ENCODE results near the gene TPPP. TPM values are rescaled to one million over a fixed set of nuclear protein-coding genes. Genes with fewer than 3 reads are reported as not detected.

The TPPP gene
- total and polyA plus RNA-seq, 2 of the 13 experiments (the other 11 are each of a cell fraction or from before 2014, with no cell fraction given) = 0.07 TPM; not detected in 1

DNA sequence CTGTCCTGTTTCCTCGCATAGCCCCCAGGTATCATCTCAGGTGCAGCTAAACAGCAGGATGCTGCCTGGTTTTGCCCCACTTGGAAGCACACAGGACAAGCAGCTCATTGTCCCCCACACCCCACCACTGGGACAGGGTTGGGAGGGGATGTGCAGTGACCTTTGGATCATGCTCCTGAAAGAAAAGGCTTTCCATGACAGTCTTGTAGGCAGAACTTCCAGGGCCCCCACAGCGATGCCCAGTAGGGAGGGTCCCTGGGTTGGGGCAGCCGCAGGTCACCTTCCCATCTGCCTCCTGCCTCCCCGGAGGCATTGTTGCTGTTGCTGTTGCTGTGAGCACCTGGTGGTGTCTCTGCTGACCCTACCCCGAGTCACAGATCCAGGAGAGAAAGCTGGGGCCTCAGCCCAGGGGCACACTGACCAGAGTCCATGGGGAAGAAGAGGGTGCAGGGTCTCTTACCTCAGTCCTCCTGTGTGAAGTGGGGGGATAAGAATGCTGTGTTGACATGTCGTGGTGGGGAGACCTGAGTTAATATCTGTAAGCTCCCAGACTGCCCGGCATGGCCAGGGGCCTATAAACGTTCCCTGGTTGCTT is 72.5 kb downstream of the TPPP start (continued):
- TF ChIP-seq PATZ1 (CRISPR knock-in tag; IDR thresholded peaks at IDR 0.05) = peak; percentile 80
- TF ChIP-seq, protein P1, sequence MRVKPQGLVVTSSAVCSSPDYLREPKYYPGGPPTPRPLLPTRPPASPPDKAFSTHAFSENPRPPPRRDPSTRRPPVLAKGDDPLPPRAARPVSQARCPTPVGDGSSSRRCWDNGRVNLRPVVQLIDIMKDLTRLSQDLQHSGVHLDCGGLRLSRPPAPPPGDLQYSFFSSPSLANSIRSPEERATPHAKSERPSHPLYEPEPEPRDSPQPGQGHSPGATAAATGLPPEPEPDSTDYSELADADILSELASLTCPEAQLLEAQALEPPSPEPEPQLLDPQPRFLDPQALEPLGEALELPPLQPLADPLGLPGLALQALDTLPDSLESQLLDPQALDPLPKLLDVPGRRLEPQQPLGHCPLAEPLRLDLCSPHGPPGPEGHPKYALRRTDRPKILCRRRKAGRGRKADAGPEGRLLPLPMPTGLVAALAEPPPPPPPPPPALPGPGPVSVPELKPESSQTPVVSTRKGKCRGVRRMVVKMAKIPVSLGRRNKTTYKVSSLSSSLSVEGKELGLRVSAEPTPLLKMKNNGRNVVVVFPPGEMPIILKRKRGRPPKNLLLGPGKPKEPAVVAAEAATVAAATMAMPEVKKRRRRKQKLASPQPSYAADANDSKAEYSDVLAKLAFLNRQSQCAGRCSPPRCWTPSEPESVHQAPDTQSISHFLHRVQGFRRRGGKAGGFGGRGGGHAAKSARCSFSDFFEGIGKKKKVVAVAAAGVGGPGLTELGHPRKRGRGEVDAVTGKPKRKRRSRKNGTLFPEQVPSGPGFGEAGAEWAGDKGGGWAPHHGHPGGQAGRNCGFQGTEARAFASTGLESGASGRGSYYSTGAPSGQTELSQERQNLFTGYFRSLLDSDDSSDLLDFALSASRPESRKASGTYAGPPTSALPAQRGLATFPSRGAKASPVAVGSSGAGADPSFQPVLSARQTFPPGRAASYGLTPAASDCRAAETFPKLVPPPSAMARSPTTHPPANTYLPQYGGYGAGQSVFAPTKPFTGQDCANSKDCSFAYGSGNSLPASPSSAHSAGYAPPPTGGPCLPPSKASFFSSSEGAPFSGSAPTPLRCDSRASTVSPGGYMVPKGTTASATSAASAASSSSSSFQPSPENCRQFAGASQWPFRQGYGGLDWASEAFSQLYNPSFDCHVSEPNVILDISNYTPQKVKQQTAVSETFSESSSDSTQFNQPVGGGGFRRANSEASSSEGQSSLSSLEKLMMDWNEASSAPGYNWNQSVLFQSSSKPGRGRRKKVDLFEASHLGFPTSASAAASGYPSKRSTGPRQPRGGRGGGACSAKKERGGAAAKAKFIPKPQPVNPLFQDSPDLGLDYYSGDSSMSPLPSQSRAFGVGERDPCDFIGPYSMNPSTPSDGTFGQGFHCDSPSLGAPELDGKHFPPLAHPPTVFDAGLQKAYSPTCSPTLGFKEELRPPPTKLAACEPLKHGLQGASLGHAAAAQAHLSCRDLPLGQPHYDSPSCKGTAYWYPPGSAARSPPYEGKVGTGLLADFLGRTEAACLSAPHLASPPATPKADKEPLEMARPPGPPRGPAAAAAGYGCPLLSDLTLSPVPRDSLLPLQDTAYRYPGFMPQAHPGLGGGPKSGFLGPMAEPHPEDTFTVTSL (CRISPR knock-in tag; IDR thresholded peaks at IDR 0.05; ENCODE audit: borderline replicate concordance) = no peak
- TF ChIP-seq ZNF350 (CRISPR knock-in tag; IDR thresholded peaks at IDR 0.05; ENCODE audit: borderline replicate concordance, low read depth) = no peak
- TF ChIP-seq GATAD2A (CRISPR knock-in tag; IDR thresholded peaks at IDR 0.05) = 0 out of 2 replicates have a peak, but pooled peaks have one; percentile 18
- TF ChIP-seq ZNF550 (CRISPR knock-in tag; IDR thresholded peaks at IDR 0.05; ENCODE audit: borderline replicate concordance) = no peak
- TF ChIP-seq SMARCE1 (IDR thresholded peaks at IDR 0.05; ENCODE audit: borderline replicate concordance) = no peak
- TF ChIP-seq MTA3 (CRISPR knock-in tag; IDR thresholded peaks at IDR 0.05) = no peak
- TF ChIP-seq PCBP1 (IDR thresholded peaks at IDR 0.05; ENCODE audit: borderline replicate concordance, low read depth, low read length) = no peak
- no peak for TF ChIP-seq ZNF30 (CRISPR knock-in tag; IDR thresholded peaks at IDR 0.05)
- peak; percentile 40; the same call in 1 of the 2 replicates for TF ChIP-seq HNF4G (IDR thresholded peaks at IDR 0.05; ENCODE audit: borderline replicate concordance, low read depth, low read length)
- no peak for TF ChIP-seq HNF4G (CRISPR knock-in tag; IDR thresholded peaks at IDR 0.05; ENCODE audit: borderline replicate concordance, low read depth)
- 0 out of 2 replicates have a peak, but pooled peaks have one; percentile 60 for TF ChIP-seq HNRNPL (IDR thresholded peaks at IDR 0.05; ENCODE audit: low read depth, low read length)
- no peak for TF ChIP-seq ZNF558 (CRISPR knock-in tag; IDR thresholded peaks at IDR 0.05; ENCODE audit: borderline replicate concordance)
- 0 out of 2 replicates have a peak, but pooled peaks have one; percentile 26 for TF ChIP-seq DR1 (CRISPR knock-in tag; IDR thresholded peaks at IDR 0.05)
- TF ChIP-seq HMG20A (CRISPR knock-in tag; IDR thresholded peaks at IDR 0.05; ENCODE audit: borderline replicate concordance) = no peak
- TF ChIP-seq NRL (CRISPR knock-in tag; IDR thresholded peaks at IDR 0.05; ENCODE audit: borderline replicate concordance) = 0 out of 2 replicates have a peak, but pooled peaks have one; percentile 33
- TF ChIP-seq, protein P2, sequence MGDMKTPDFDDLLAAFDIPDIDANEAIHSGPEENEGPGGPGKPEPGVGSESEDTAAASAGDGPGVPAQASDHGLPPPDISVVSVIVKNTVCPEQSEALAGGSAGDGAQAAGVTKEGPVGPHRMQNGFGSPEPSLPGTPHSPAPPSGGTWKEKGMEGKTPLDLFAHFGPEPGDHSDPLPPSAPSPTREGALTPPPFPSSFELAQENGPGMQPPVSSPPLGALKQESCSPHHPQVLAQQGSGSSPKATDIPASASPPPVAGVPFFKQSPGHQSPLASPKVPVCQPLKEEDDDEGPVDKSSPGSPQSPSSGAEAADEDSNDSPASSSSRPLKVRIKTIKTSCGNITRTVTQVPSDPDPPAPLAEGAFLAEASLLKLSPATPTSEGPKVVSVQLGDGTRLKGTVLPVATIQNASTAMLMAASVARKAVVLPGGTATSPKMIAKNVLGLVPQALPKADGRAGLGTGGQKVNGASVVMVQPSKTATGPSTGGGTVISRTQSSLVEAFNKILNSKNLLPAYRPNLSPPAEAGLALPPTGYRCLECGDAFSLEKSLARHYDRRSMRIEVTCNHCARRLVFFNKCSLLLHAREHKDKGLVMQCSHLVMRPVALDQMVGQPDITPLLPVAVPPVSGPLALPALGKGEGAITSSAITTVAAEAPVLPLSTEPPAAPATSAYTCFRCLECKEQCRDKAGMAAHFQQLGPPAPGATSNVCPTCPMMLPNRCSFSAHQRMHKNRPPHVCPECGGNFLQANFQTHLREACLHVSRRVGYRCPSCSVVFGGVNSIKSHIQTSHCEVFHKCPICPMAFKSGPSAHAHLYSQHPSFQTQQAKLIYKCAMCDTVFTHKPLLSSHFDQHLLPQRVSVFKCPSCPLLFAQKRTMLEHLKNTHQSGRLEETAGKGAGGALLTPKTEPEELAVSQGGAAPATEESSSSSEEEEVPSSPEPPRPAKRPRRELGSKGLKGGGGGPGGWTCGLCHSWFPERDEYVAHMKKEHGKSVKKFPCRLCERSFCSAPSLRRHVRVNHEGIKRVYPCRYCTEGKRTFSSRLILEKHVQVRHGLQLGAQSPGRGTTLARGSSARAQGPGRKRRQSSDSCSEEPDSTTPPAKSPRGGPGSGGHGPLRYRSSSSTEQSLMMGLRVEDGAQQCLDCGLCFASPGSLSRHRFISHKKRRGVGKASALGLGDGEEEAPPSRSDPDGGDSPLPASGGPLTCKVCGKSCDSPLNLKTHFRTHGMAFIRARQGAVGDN (CRISPR knock-in tag; IDR thresholded peaks at IDR 0.05) = peak; percentile 18; the same call in 1 of the 2 replicates

All from HepG2 (cell line).